ENCODE data around the gene RNF157.
"Not testable (repeated sequence)": the region's sequence is repeated elsewhere in the genome, so short reads cannot be mapped to it uniquely, and the experiment has no call there.

The RNF157 gene

DNA sequence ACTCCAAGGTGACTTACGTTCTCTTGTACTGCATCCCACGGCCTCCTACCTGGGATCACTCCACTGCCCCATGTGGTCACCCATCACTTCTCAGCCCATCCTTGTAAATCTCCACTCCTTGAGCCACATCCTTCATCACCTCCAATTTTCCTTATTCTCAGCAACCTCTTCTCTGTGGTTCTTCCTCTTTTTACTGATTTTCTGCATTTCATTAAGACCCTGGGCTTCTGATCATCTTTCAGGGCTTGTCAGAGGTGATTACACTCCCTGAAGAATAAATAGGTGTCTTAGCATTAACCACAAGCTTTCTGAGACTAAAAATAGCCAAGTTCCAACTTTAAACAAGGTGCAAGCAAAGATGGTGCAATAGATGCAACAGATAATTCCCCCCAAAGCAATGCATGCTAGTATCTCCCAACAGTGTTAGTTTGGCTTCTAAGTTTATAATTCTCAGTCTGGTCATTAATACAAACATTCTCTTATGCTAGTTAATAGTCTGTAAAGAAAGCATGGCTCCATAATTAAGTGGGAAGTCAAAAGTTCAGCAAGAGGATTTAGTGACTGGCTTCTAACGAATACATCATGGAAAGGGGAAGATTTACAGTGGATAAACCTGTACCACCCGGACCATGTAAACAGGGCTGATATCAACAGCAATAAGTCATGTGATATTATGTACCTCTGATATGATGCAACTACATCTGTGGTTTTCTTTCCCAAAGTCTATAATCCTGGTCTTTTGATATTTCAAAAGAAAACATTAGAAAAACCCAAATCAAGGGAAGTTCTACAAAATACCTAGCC, 51.9 kb downstream of the RNF157 start:
- DNase-seq, result no peak

- not testable (repeated sequence) for DNase-seq
Measured at GRCh38 chr17:76186774-76187173, 53.5 kb downstream of the RNF157 start.

DNA sequence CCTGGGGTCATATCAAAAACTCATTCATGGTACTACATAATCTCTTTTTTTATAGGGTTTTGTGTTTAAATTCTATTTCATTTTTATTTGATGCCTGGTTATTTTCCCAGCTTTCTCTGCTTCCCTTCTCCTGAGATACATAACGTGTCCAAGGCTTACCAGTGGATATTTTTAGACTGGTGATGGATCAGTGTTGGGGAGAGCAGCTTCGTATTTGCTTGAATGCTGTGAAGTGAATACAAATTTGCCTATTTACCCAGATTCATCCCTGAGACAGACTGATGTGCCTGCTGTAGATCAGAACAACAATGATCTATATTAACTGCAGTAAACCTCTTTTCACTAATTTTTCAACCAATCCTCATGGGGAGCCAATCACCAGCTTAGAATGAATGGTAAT, 56.0 kb downstream of the RNF157 start:
- no peak for DNase-seq

DNA sequence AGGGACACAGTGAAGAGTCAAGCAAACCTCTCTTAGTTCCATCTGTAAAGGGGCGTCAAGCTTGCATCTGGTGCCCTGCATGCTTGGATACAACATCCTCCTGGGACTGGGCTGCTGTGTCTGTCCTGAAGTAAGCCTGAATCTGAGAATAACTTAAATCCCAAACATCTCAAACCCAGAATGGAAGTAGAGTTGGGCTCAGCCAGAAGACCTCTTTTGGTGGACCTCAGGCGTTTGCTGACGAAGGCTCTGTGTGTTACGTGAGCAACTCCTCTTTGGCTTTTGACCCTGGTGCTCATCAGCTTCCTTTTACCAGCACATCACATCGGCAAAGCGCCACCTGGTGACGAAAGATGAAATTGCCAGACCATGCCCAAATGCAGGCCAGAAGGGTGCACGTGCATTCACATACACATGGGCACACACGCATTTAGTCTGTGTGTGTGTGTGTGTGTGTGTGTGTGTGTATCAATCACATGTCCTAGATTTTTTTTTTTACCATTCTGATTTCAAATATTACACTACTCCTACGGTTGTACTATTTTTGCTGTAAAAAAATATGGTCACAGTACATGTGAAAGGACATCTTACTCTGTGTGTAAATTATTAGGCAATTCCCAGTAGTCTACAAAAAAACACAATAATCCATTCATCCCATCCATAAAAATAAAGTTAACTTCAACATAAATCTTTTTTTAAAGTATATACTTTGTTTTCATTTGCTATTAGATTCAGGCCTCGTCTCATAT, 58.1 kb downstream of the RNF157 start:
- peak; percentile 97 for DNase-seq

DNA sequence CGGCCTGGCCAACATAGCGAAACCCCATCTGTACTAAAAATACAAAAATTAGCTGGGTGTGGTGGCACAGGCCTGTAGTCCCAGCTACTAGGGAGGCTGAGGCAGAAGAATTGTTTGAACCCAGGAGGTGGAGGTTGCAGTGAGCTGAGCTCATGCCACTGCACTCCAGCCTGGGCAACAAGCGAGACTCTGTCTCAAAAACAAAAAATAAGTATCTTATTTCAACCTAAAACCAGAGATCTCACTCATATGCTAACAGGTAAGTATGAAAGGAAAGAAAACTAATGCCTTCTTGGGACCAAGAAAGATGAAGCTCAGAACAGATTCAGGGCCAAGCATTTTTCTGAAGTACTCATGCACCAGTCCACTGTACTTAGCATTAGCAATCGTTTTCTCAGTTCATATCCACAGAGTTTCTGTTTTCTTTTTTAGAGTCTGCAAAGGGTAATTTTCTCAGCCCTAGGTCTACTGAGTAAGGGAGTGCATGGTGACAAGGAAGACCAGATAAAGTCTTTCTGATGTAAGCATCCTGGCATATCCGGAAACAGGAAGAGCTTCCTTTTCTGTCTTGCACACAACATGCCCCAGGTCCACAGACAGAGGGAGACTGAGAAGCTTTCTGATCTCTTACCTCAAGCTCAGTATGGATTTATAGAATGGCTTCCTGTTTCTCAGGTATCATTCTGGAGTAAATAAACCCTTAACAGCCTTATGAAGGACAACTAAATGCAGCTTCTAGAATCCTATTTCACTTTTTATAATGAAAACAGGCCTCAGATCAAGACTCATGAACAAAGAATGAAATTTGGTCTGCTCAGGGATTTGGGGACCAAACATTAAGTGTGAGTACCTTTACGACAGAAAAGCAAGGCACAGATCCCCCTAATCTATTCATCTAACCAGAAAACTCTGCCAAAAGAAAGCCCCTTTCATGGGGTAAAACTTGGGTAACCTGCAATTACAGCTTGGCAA, 60.5 kb downstream of the RNF157 start:
- DNase-seq, result no peak

DNA sequence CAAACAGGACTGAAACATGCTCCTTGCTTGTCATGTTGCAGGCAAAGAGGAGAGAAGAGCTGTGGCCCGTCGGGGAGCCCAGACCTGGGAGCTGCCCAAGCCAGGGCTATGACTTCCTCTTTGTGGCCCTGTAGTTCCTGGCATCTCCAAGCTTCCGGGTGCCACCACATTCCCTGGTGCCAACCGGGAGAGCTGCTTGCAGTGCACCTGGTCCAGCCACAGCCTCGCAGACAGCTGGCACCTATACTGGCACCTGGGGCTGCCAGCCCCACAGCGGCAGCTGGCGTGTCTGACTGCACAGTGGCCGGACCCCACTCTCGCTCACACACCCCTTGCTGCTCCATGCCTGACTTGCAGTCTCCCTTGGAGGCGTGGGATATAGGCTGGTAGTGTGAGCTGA, 62.2 kb downstream of the RNF157 start:
- DNase-seq, result no peak

- DNase-seq, result no peak
Measured at GRCh38 chr17:76176701-76177574, 63.4 kb downstream of the RNF157 start.

DNA sequence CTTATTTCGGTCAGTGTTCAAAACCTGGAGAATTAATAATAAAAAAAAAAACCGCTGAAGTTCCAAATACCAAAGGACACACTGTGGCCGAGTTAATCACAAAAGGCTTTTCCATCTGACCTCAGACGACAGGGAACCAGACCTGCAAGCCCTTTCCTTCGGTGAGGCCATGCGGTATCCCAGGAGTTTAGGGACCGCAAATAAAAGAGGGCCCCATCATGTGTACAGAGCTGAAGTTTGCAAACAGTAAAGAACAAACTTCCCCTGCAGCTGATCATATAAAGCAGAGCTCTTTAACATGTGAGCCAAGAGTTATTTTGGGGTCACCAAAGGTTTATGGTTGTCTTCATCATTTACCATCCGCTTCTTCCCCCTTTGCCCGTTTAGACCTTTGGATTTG, 66.3 kb downstream of the RNF157 start:
- no peak for DNase-seq

DNA sequence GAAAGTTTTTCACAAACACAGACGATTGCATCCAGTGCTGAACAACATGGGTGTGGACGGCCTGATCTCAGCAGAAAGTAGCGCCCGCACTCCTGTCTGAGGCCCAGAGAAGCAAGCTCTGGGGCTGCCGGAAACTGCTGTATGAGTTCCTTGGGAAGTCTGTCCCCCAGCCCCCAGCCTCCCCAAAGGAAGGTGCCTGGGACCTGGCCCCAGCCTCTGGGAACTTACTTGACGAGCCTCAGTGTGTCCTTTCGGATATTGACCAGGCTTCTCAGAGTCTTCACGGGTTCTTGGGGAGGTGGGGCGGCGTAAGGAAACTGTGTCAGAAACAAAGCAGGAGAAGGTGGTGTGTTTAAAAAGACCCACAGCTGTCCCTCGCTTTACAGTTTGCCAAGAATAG, 66.8 kb downstream of the RNF157 start:
- DNase-seq, result no peak

DNA sequence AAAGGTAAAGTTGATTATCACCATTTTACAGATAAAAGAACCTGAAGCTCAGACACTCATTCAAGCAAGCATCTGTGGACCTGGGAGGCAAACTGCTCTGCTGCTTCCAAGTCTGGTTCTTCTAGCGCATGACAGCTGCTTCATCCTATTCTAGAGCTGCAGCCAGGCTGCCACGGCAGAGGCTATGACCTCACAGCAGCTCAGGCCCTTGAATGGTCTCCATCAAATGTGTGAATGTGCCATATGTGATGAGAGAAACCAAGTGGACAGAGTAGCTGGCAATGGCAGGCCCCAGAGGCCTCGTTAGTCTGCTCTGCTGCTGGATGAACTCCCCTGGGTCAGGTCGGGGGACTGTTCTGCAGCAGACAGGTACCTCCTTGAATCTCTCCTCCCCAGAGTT, 68.6 kb downstream of the RNF157 start:
- no peak for DNase-seq

DNA sequence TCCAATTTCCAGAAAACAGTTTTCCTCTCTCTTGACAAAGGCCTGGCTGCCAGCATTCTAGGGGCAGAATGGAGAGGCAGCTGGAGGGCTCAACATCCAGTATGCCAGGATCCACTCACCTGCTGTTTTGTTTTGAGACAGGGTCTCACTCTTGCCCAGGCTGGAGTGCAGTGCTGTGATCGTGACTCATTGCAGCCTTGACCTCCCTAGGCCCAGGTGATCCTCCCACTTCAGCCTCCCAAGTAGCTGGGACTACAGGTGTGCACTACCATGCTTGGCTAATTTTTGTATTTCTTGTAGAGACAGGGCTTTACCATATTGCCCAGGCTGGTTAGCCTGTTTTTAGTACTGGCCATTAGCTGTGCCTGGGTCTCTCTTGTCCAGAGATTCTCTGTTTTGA, 70.2 kb downstream of the RNF157 start:
- no peak for DNase-seq

GRCh38 chr17:76166906-76167305, 73.4 kb downstream of the RNF157 start:
- DNase-seq, result no peak

GRCh38 chr17:76166168-76166567, 74.1 kb downstream of the RNF157 start:
- DNase-seq, result no peak

- no peak for DNase-seq
Measured at GRCh38 chr17:76164331-76164730, 76.0 kb downstream of the RNF157 start.

DNA sequence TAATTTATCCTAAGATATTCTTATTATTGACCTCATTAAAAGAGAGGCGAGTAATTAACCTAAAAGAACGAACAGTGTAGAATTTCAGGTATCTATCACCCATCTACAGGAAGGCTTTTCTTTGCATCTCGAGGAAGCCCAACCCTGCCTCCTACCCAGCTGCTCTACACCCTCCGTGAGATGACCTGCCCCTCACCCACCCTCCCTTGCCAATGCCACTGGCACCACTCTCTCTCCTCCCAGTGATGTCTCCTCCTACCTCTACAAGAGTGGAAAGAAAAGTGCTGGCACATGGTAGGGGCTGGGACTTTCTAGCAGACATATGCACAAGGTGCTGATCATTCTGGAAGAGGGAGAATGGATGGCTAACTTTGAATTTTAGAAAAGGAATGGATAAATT, 76.4 kb downstream of the RNF157 start:
- DNase-seq, result no peak

GRCh38 chr17:76161619-76162266, 78.5 kb downstream of the RNF157 start:
- DNase-seq, result no peak

GRCh38 chr17:76160896-76161528, 79.3 kb downstream of the RNF157 start:
- no peak for DNase-seq

DNA sequence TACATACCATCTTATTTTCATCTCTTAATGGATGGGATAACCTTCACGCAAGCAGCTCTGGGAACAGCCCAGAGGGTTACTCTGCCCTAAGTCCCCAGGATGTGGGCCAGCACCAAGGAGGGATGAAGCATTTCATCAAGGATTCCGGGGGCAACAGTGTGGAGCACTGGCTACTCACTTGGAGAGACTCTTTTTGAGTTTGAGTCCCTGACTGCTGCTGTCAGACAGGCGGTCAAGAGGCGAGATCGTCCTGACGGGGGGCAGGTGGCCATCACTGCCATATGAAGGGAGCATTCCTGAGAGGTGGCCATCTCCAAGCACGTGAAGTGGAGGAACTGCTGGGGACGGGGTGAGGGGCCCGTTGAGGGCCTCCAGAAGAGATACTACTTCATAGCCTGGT, 81.1 kb downstream of the RNF157 start:
- DNase-seq, result no peak

GRCh38 chr17:76157759-76158158, 82.5 kb downstream of the RNF157 start:
- DNase-seq, result no peak

- no peak for DNase-seq
Measured at GRCh38 chr17:76156662-76156991, 83.7 kb downstream of the RNF157 start.

- no peak for DNase-seq
Measured at GRCh38 chr17:76155988-76156661, 84.2 kb downstream of the RNF157 start.

Measured in activated CD8-positive, alpha-beta memory T cell treated with anti-CD3 and anti-CD28 coated beads, Interleukin-2, amount 50 U/mL, for 4 hours (primary cell).